GM12865 (cell line): ENCODE data around the gene FBXO42.

ENCODE experiments used
- DNase-seq: peaks from one replicate; pipeline ENCODE4 v3.0.0; 2010; ENCODE audit warnings: low read depth
- H3K4me3 ChIP-seq: 2 replicates; pipeline ENCODE4 v1.5.1; 2011; ENCODE audit warnings: mild to moderate bottlenecking, low read depth, low read length, control low read depth
- TF ChIP-seq, protein P1 (sequence below): IDR thresholded peaks from 2 replicates; pipeline ENCODE4 v1.5.1; 2011; ENCODE audit warnings: low read length, control low read depth, low read depth, inconsistent platforms; ENCODE audit not compliant: insufficient read depth; ENCODE audit errors: missing control alignments

FBXO42 gene

DNA sequence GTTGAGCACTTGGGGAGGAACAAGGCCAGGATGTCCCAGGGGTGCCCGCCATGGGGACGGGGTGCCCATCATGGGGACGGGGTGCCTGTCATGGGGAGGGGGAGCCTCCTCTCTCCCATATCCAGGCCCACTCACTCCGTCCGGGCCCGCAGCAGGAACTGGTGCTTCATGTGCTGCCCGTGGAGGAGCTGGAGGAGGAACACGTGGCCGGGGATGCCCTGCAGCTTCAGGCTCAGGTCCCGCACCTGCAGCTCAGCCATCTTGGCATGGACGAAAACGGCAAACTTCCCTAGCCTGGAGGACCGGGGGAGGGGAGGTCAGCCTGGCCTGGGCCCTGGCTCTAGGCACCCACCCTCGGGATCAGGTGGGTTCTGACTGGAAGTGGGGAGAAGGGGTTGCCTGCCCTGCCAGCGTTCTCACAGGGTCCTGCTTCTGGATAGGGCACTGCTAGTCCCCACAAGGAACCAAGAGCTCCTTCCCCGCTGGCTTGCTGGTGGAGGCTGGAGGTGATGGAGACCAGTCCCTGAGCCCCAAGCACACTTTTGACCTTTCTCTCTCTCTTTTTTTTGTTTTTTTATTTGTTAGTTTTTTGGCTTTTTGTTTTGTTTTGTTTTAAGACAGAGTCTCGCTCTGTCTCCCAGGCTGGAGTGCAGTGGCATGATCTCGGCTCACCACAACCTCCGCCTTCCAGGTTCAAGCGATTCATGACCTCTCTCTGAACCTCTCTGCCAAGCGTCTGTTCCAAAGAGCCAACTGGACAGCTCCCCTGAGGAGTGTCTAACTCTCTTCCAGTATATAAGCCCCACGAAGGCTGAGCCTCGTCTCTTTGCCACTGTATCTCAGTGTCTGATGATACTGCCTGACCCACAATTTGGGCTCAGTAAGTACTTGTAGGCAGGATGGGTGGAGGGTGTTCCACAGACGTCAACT, 149.7 kb downstream of the FBXO42 start:
- H3K4me3 ChIP-seq, result no peak overlapping the region
- TF ChIP-seq, protein P1, sequence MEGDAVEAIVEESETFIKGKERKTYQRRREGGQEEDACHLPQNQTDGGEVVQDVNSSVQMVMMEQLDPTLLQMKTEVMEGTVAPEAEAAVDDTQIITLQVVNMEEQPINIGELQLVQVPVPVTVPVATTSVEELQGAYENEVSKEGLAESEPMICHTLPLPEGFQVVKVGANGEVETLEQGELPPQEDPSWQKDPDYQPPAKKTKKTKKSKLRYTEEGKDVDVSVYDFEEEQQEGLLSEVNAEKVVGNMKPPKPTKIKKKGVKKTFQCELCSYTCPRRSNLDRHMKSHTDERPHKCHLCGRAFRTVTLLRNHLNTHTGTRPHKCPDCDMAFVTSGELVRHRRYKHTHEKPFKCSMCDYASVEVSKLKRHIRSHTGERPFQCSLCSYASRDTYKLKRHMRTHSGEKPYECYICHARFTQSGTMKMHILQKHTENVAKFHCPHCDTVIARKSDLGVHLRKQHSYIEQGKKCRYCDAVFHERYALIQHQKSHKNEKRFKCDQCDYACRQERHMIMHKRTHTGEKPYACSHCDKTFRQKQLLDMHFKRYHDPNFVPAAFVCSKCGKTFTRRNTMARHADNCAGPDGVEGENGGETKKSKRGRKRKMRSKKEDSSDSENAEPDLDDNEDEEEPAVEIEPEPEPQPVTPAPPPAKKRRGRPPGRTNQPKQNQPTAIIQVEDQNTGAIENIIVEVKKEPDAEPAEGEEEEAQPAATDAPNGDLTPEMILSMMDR, result no peak
- DNase-seq, result no peak

DNA sequence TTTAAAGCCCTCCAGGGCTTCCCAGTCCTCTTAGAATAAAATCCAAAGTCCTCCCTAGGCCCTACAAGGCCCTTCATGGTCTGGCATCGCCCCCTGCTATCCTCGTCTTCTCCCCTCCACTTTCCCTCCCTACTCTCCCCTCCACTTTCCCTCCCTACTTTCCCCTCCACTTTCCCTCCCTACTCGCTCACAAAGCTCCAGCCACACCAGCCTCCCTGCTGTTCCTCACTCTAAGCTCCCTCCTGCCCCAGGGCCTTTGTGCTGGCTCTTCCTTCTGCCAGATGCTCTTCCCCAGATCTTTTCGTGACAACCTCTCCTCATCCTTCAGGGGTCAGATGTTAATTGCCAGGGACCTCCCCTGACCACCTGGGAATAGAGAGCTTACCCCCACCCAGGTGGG, 152.6 kb downstream of the FBXO42 start:
- TF ChIP-seq, protein P1, result no peak
- no peak for DNase-seq

DNA sequence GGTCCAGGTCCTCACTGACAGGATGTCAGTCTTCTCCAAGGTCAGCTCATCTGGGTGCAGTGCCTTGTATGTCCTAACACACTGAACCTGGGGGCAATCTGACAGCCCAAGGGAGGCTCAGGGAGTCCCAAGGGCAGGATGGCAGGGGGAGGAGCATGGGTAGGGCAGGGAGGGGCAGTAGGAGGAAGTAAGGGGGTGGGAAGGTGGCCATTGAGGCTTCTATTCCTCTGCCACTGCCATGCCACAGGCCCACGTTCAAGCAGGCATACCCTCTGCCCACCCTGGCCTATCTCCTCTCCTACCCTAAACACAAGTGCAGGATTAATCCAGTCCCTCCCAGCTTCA, 153.2 kb downstream of the FBXO42 start:
- TF ChIP-seq, protein P1, result no peak
- no peak for DNase-seq

More for the DNA sequence above, 152.6 kb downstream of the FBXO42 start:
- H3K4me3 ChIP-seq, result no peak overlapping the region

DNA sequence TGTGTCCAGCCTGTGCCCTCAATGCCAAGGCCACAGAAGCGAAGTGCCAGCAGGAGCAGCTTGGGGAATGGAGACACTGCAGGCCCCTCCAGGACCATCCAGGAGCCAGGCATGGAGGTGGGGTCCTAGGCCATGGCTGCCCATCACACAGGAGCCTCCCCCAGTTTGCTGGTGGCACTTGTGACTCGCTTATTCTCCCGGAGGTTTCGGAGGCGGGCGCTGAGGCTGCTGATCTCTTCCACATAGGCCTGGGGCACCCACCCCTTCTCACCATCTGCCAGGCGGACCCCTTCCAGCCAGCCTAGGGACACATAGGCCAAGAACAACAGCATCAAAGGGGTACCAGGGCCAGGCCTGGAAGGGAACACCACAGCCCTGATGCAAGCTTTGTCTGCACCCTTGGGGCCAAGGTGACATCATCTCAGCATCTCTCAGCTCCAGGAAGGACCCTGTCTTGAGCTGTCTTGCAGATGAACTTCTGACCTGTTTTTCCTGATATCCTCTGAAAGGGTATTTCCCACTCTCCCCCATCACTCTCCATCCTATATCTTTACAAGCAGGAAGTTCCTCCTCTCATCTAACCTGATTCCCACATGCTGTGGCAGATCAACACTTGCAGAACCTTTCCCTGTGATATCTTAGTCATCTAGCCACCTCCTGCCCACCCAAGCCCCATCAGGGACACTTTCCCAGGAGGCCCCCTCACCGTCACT, 153.7 kb downstream of the FBXO42 start:
- DNase-seq, result no peak
- TF ChIP-seq, protein P1, result no peak
- no peak overlapping the region for H3K4me3 ChIP-seq

More for the DNA sequence above, 153.2 kb downstream of the FBXO42 start:
- H3K4me3 ChIP-seq, result no peak overlapping the region

DNA sequence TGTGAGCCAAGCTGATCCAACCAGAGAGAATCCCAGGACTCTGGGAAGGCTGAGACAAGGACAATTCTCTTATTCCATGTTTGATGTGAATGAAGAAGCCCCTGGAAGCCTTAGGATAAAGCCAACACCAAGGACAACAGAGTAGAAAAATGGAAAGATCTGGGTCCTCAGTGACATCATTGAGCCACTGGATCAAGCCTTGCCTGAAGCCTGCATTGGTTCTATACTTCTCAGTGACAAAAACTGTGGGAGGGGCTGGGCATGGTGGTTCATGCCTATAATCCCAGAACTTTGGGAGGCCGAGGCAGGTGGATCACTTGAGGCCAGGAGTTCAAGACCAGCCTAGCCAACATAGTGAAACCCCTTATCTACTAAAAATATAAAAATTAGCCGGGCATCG, 155.4 kb downstream of the FBXO42 start:
- no peak for DNase-seq
- TF ChIP-seq, protein P1, result no peak

More for the DNA sequence above, 155.4 kb downstream of the FBXO42 start:
- H3K4me3 ChIP-seq, result no peak overlapping the region
